Measurements from ENCODE around the gene AQP11. TPM values are rescaled to one million over a fixed set of nuclear protein-coding genes. Genes with fewer than 3 reads are reported as not detected.

AQP11 gene
- total RNA-seq, 1 donor from 2014 or later, result 1.6 TPM

DNA sequence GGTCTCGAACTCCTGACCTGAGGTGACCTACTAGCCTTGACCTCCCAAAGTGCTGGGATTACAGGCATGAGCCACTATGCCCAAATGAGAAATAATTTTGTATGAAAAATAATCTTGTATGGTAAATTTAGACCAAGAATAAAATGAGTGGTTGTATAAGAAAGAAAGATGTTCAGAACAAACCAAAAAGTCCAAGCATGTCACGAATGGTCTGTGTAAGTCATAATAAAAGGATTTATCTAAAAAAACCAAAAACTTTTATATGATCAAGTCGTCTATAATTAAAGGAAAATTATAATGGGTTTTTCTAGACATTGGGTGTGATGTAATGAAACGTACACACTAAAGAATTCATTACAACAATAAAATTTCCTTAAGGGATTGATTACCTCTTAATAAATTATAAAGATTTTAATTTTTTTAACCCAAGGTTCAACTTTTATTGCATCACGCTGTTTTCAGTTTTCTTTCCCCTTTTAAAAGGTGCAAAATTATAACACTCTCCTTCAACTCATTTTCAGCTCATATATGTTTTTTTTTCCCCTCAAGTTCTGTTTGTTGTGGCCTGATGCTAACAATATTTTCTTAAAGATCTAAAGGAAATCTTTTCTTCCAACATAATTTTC lies 8.9 kb upstream of the AQP11 start:
- DNase-seq (ENCODE audit: low spot score), result no peak
- TF ChIP-seq, protein P1, sequence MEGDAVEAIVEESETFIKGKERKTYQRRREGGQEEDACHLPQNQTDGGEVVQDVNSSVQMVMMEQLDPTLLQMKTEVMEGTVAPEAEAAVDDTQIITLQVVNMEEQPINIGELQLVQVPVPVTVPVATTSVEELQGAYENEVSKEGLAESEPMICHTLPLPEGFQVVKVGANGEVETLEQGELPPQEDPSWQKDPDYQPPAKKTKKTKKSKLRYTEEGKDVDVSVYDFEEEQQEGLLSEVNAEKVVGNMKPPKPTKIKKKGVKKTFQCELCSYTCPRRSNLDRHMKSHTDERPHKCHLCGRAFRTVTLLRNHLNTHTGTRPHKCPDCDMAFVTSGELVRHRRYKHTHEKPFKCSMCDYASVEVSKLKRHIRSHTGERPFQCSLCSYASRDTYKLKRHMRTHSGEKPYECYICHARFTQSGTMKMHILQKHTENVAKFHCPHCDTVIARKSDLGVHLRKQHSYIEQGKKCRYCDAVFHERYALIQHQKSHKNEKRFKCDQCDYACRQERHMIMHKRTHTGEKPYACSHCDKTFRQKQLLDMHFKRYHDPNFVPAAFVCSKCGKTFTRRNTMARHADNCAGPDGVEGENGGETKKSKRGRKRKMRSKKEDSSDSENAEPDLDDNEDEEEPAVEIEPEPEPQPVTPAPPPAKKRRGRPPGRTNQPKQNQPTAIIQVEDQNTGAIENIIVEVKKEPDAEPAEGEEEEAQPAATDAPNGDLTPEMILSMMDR (IDR thresholded peaks at IDR 0.05), result no peak
- Mint-ChIP-seq H3K4me3 (ENCODE audit: unreplicated experiment) (no peak overlapping the region), H3K9me3 (ENCODE audit: low read depth) (peaks cover 3% of the 10 kb centered on the region), H3K27ac (ENCODE audit: unreplicated experiment) (no peak overlapping the region), H3K4me1 (ENCODE audit: low read depth) (peaks cover 6% of the 10 kb centered on the region), H3K27me3 (ENCODE audit: low read depth) (no peaks in the 10 kb centered on the region), H3K36me3 (ENCODE audit: low read depth) (peaks cover 2% of the 10 kb centered on the region)

DNA sequence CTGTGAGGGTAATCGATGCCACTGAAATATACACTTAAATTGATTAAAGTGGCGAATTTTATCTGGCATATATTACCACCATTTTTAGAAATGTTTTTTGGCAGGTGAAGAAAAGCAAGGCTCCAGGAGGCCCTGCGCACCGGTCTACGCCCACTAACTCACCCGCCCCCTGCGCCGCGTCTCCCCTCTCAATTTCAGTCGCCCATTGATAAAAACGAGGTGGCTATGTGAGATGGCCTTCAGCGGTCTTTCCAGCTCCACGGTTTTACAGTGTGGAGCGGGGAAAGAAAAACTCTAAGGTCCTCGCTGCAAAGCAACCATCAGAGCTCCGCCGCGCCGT lies 602 bp upstream of the AQP11 start:
- H3K9me3 Mint-ChIP-seq (ENCODE audit: low read depth), result no peaks in the 10 kb centered on the region
- H3K27me3 Mint-ChIP-seq (ENCODE audit: low read depth), result no peaks in the 10 kb centered on the region
- H3K4me3 Mint-ChIP-seq (ENCODE audit: unreplicated experiment), result peak overlapping the region; percentile 90
- H3K27ac Mint-ChIP-seq (ENCODE audit: unreplicated experiment), result peak overlapping the region; percentile 91
- no peak for DNase-seq (ENCODE audit: low spot score)
- H3K4me1 Mint-ChIP-seq (ENCODE audit: low read depth), result peaks cover 16% of the 10 kb centered on the region
- H3K36me3 Mint-ChIP-seq (ENCODE audit: low read depth), result no peaks in the 10 kb centered on the region
- TF ChIP-seq, protein P1 (IDR thresholded peaks at IDR 0.05), result no peak

DNA sequence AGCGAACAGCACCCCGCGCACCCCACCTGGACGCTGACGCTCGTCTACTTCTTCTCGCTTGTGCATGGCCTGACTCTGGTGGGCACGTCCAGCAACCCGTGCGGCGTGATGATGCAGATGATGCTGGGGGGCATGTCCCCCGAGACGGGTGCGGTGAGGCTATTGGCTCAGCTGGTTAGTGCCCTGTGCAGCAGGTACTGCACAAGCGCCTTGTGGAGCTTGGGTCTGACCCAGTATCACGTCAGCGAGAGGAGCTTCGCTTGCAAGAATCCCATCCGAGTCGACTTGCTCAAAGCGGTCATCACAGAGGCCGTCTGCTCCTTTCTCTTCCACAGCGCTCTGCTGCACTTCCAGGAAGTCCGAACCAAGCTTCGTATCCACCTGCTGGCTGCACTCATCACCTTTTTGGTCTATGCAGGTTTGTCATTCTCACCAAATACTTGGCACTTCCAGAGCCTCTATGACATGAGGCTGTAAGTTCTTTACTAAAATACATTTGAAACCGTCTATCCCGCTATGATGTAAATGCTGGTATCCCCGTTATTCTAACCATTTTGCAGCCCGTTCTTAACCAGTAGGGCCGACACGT lies 535 bp downstream of the AQP11 start:
- H3K27me3 Mint-ChIP-seq (ENCODE audit: low read depth), result no peaks in the 10 kb centered on the region
- no peaks in the 10 kb centered on the region for H3K9me3 Mint-ChIP-seq (ENCODE audit: low read depth)
- TF ChIP-seq, protein P1 (IDR thresholded peaks at IDR 0.05), result no peak
- H3K4me1 Mint-ChIP-seq (ENCODE audit: low read depth), result peaks cover 16% of the 10 kb centered on the region
- H3K4me3 Mint-ChIP-seq (ENCODE audit: unreplicated experiment), result peak overlapping the region; percentile 85
- no peaks in the 10 kb centered on the region for H3K36me3 Mint-ChIP-seq (ENCODE audit: low read depth)
- no peak for DNase-seq (ENCODE audit: low spot score)
- H3K27ac Mint-ChIP-seq (ENCODE audit: unreplicated experiment), result peak overlapping the region; percentile 37

DNA sequence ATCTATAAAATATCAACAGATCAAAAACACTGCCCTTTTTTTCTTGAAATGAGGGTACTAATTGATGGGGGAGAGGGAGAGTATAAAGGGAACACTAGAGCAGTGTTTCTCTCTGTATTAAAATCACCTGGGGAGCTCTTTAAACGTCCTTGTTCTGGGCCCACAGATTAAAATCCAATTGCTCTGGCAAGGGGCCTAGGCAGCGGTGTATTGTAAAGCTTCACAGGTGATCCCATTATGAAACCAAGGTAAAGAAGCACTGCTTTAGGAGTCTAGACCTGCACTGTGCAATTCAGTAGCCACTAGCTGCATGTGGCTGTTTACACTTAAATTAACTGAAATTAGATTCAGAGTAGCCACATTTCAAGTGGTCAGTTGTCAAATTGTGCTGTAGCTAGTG lies 3.0 kb downstream of the AQP11 start:
- Mint-ChIP-seq H3K4me3 (ENCODE audit: unreplicated experiment) (no peak overlapping the region), H3K36me3 (ENCODE audit: low read depth) (no peaks in the 10 kb centered on the region), H3K27me3 (ENCODE audit: low read depth) (no peaks in the 10 kb centered on the region), H3K9me3 (ENCODE audit: low read depth) (no peaks in the 10 kb centered on the region), H3K4me1 (ENCODE audit: low read depth) (peaks cover 16% of the 10 kb centered on the region), H3K27ac (ENCODE audit: unreplicated experiment) (no peak overlapping the region)
- TF ChIP-seq, protein P1 (IDR thresholded peaks at IDR 0.05), result no peak
- DNase-seq (ENCODE audit: low spot score), result no peak

DNA sequence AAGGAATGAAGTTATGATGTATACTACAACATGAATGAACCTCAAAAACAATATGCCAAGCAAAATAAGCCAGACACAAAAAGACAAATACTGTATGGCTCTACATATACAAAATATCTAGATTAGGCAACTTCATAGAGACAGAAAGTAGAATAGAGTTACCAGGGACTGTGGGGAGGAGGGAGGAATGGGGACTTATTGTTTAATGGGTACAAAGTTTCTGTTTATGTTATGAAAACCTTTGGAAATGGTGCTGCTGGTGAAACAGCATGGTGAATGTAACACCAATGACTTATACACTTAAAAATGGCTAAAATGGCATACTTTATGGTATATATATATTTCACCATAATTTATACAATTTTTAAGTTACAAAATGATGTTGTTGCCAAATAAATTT lies 4.1 kb downstream of the AQP11 start:
- no peaks in the 10 kb centered on the region for H3K9me3 Mint-ChIP-seq (ENCODE audit: low read depth)
- no peaks in the 10 kb centered on the region for H3K27me3 Mint-ChIP-seq (ENCODE audit: low read depth)
- H3K36me3 Mint-ChIP-seq (ENCODE audit: low read depth), result peaks cover 2% of the 10 kb centered on the region
- DNase-seq (ENCODE audit: low spot score), result no peak
- peaks cover 13% of the 10 kb centered on the region for H3K4me1 Mint-ChIP-seq (ENCODE audit: low read depth)
- TF ChIP-seq, protein P1 (IDR thresholded peaks at IDR 0.05), result no peak
- H3K27ac Mint-ChIP-seq (ENCODE audit: unreplicated experiment), result no peak overlapping the region
- H3K4me3 Mint-ChIP-seq (ENCODE audit: unreplicated experiment), result no peak overlapping the region

Data from chondrocyte (in vitro differentiated cells).